ENCODE measurements around the gene SH3RF1.

DNA sequence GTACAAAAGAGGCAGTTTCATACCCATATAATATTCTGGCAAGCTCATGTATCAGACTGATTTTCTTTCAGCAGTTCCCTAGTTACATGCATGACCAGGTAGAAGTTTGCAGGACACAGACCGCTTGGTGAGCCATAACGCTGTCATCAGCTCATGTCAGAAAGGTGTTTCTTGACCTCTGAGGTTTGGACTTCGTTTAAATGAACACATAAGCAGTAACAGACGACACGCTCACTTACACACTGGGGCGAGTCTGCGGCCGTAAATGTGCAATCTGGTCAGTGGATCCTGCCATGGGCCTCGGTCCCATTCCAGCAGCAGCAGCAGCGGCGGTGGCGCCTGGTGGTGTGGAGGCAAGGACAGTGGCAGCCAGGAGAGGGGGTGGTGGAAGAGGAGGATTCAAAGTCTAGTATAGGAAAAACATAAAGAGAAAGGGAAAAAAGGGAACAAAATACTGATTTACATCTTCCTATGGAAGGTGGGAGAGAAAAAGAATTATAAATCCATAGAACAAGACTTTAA is 148.8 kb downstream of the SH3RF1 start:
- TF ChIP-seq CTCF (IDR thresholded peaks at IDR 0.05) (no peak), POLR2A (IDR thresholded peaks at IDR 0.05) (no peak)
